ENCODE results near the gene INPP5A. TPM values are rescaled to one million over a fixed set of nuclear protein-coding genes. Genes with fewer than 3 reads are reported as not detected.

Gene INPP5A
- total and polyA plus RNA-seq, 11 donors, result 38.6 to 179 (median 102) TPM

DNA sequence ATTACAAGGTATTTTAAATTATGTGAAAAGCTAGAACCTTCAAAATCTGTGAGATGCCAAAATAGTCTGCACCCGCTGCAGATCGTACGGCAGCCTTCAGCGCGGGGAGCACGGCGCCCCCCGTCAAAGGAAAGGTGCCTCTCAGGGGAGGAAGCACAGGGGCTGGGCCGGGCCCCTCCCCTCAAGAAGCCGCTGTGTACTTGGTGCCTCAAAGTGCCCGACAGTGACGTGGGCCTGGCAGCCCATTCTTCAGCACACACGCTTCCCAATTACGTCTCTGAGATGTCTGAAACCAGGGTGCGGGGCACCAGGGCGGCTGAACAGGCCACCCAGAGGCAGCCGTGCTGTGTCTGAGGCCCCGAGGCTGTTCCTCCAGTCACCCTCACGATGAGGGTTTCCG, 116.1 kb downstream of the INPP5A start:
- Histone ChIP-seq H3K27me3 (no peaks in the 10 kb centered on the region), H3K27ac (no peak overlapping the region), H3K9me3 (no peaks in the 10 kb centered on the region), H3K4me3 (no peak overlapping the region), H3K4me1 (peaks cover 0 to 7% (median 0%) of the 10 kb centered on the region in 12 donors), H3K36me3 (peaks cover 0 to 45% (median 18%) of the 10 kb centered on the region in 9 donors)
- 93 to 94% (median 93%) methylated on average over 18 to 20 of the region's 20 CpGs for WGBS, 4 donors
- TF ChIP-seq POLR2A (IDR thresholded peaks at IDR 0.05) (no peak), CTCF (IDR thresholded peaks at IDR 0.05) (no peak)
- ATAC-seq (no peak), DNase-seq (no peak)
- intact Hi-C loops (cut with DNase I), result loop anchor here in 4 of 10 donors (5.0 to 10.0 kb wide), 3 partner anchors 181 to 471 kb away; no protein-coding TSS in a partner anchor

GRCh38 chr10:132654121-132654571, 116.6 kb downstream of the INPP5A start:
- intact Hi-C loops (cut with DNase I), result loop anchor here in 4 of 10 donors (5.0 to 10.0 kb wide), 3 partner anchors 181 to 471 kb away; no protein-coding TSS in a partner anchor

DNA sequence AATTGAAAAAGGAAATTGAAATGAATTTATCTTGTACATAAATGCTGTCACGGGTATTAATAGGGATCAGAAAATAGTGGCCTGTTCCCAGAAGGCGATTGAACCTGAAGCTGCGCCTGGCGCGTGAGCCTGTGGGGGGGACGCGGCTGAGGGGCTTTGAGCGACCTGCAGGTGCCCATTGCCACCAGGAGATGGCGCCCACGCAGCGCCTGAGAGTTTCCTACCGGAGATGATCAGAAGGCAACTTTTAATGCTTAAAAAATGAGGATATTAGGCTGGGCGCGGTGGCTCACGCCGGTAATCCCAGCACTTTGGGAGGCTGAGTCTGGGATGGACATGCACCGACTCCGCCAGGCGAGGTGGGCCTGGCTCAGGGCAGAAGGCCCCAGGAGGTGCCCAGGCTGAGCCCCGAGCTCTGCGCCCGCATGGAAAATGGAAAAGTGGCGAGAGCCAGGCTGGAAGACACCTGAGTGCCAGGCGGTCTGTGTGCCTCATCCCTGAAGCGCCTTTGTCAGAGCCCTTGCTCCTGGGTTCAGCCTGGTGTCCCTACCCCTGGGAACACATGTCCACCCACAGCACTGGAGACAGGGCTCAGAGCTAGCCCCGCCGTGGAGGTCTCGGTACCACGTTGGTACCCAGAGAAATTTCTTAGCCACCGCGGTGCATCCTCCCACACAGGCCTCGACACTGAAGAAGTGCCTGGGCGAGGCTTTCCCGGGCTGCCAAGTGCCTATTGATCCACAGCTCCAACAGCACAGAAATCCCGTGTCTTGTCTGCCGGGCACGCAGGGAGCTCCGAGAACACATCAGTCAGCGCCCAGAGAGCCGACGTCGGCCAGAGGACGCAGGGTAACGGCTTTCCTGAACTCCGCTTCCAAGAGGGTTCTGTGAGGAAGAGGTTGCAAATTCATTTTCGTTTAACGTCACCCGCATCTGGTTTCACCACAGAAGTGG, 117.4 kb downstream of the INPP5A start:
- Histone ChIP-seq H3K27ac (no peak overlapping the region), H3K9me3 (no peaks in the 10 kb centered on the region), H3K4me3 (no peak overlapping the region), H3K4me1 (peaks cover 0 to 9% (median 0%) of the 10 kb centered on the region in 12 donors), H3K36me3 (peaks cover 0 to 57% (median 18%) of the 10 kb centered on the region in 9 donors), H3K27me3 (no peaks in the 10 kb centered on the region)
- no peak for ATAC-seq
- WGBS, 4 donors, result 64 to 68% (median 66%) methylated on average over 35 to 48 of the region's 48 CpGs
- intact Hi-C loops (cut with DNase I), result loop anchor here in 6 of 10 donors (5.0 to 10.0 kb wide), 5 partner anchors 132 to 470 kb away; partner anchors contain the start of gene NKX6-2 (in 3 of the 6)
- peak in 2 of 5 donors; percentile 45 to 53 for DNase-seq
- TF ChIP-seq CTCF (IDR thresholded peaks at IDR 0.05), result peak; percentile 77 to 93 (median 89)
- no peak for TF ChIP-seq POLR2A (IDR thresholded peaks at IDR 0.05)

More at GRCh38 chr10:132654121-132654571, 116.6 kb downstream of the INPP5A start:
- Histone ChIP-seq H3K9me3 (no peaks in the 10 kb centered on the region), H3K4me1 (peaks cover 0 to 7% (median 0%) of the 10 kb centered on the region in 12 donors), H3K36me3 (peaks cover 0 to 49% (median 18%) of the 10 kb centered on the region in 9 donors), H3K27me3 (no peaks in the 10 kb centered on the region), H3K4me3 (no peak overlapping the region), H3K27ac (no peak overlapping the region)
- TF ChIP-seq POLR2A (IDR thresholded peaks at IDR 0.05), result no peak
- no peak for TF ChIP-seq CTCF (IDR thresholded peaks at IDR 0.05)
- DNase-seq (peak in 1 of 5 donors; percentile 19), ATAC-seq (no peak)
- WGBS, 4 donors, result 92 to 96% (median 94%) methylated on average over 11 to 12 of the region's 12 CpGs

GRCh38 chr10:132655735-132656134, 118.1 kb downstream of the INPP5A start:
- Histone ChIP-seq H3K36me3 (peaks cover 0 to 57% (median 21%) of the 10 kb centered on the region in 9 donors), H3K27ac (no peak overlapping the region), H3K9me3 (peaks cover 0 to under 1% (median 0%) of the 10 kb centered on the region in 12 donors), H3K27me3 (no peaks in the 10 kb centered on the region), H3K4me3 (no peak overlapping the region), H3K4me1 (peaks cover 0 to 9% (median 0%) of the 10 kb centered on the region in 12 donors)
- intact Hi-C loops (cut with DNase I), result loop anchor here in 5 of 10 donors (5.0 to 10.0 kb wide), 4 partner anchors 132 to 469 kb away; partner anchors contain the start of gene NKX6-2 (in 3 of the 5)
- ATAC-seq (no peak), DNase-seq (no peak)
- TF ChIP-seq CTCF (IDR thresholded peaks at IDR 0.05) (no peak), POLR2A (IDR thresholded peaks at IDR 0.05) (no peak)
- 85 to 96% (median 91%) methylated on average over 2 to 8 of the region's 8 CpGs for WGBS, 4 donors
